ENCODE measurements around the gene PADI3. TPM values are rescaled to one million over a fixed set of nuclear protein-coding genes. Genes with fewer than 3 reads are reported as not detected.

PADI3 gene
- total and polyA plus RNA-seq, 2 experiments from 2014 or later = 0.37 to 0.80 TPM

- Histone ChIP-seq H3K4me3 (no peak overlapping the region), H3F3A (replicated peaks; ENCODE audit: low read depth) (no peaks in the 10 kb centered on the region), H3K36me3 (ENCODE audit: insufficient read depth) (no peaks in the 10 kb centered on the region; the same call in 1 of the 2 replicates), H3K27me3 (ENCODE audit: insufficient read depth) (no peaks in the 10 kb centered on the region), H3K27ac (ENCODE audit: low read depth) (no peak overlapping the region), H3K79me2 (replicated peaks; ENCODE audit: insufficient read depth) (no peaks in the 10 kb centered on the region), H3K4me2 (no peak overlapping the region), H3K4me1 (ENCODE audit: insufficient read depth) (no peaks in the 10 kb centered on the region), H3K9me2 (ENCODE audit: insufficient read depth) (no peaks in the 10 kb centered on the region), H4K20me1 (replicated peaks; ENCODE audit: insufficient read depth) (no peaks in the 10 kb centered on the region), H2AFZ (no peak overlapping the region)
- no peak overlapping the region for H3K27ac Mint-ChIP-seq
- no peaks in the 10 kb centered on the region for H3K4me1 Mint-ChIP-seq
- ATAC-seq = no peak
- peaks cover 7% of the 10 kb centered on the region for H3K27me3 Mint-ChIP-seq (ENCODE audit: insufficient read depth, low read depth, poor library complexity)
- peaks cover 9% of the 10 kb centered on the region for H3K36me3 Mint-ChIP-seq (ENCODE audit: low read depth)
- H3K9me3 Mint-ChIP-seq = peaks cover 30% of the 10 kb centered on the region
- no peak for DNase-seq (ENCODE audit: low spot score)
- TF ChIP-seq ZNF114 (CRISPR knock-in tag; IDR thresholded peaks at IDR 0.05) (no peak), ZNF462 (CRISPR knock-in tag; IDR thresholded peaks at IDR 0.05) (no peak), STAT1 (IDR thresholded peaks at IDR 0.05; ENCODE audit: unreplicated experiment) (no peak), NANOG (IDR thresholded peaks at IDR 0.05; ENCODE audit: borderline replicate concordance) (no peak), ZNF331 (CRISPR knock-in tag; IDR thresholded peaks at IDR 0.05; ENCODE audit: low read depth) (no peak), EZH2 (IDR thresholded peaks at IDR 0.05; ENCODE audit: low read depth, unreplicated experiment) (no peak), CTCF (conservative IDR thresholded peaks at IDR 0.05; ENCODE audit: low read depth in 2 of 2) (no peak), REST (IDR thresholded peaks at IDR 0.05; ENCODE audit: unreplicated experiment) (no peak), POLR2AphosphoS5 (IDR thresholded peaks at IDR 0.05; ENCODE audit: low read depth) (no peak), CREB1 (CRISPR knock-in tag; IDR thresholded peaks at IDR 0.05; ENCODE audit: low read depth) (no peak), EZH2phosphoT487 (IDR thresholded peaks at IDR 0.05; ENCODE audit: unreplicated experiment) (no peak), JUNB (IDR thresholded peaks at IDR 0.05; ENCODE audit: unreplicated experiment) (no peak)
- TF ChIP-seq, protein P1, sequence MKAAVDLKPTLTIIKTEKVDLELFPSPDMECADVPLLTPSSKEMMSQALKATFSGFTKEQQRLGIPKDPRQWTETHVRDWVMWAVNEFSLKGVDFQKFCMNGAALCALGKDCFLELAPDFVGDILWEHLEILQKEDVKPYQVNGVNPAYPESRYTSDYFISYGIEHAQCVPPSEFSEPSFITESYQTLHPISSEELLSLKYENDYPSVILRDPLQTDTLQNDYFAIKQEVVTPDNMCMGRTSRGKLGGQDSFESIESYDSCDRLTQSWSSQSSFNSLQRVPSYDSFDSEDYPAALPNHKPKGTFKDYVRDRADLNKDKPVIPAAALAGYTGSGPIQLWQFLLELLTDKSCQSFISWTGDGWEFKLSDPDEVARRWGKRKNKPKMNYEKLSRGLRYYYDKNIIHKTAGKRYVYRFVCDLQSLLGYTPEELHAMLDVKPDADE (IDR thresholded peaks at IDR 0.05) = no peak
- H3K4me3 Mint-ChIP-seq = no peak overlapping the region
Measured at GRCh38 chr1:17297991-17298390, 49.1 kb downstream of the PADI3 start.

Data from GM23338 (cell line).